ENCODE measurements around the gene GFRA1.

The GFRA1 gene

DNA sequence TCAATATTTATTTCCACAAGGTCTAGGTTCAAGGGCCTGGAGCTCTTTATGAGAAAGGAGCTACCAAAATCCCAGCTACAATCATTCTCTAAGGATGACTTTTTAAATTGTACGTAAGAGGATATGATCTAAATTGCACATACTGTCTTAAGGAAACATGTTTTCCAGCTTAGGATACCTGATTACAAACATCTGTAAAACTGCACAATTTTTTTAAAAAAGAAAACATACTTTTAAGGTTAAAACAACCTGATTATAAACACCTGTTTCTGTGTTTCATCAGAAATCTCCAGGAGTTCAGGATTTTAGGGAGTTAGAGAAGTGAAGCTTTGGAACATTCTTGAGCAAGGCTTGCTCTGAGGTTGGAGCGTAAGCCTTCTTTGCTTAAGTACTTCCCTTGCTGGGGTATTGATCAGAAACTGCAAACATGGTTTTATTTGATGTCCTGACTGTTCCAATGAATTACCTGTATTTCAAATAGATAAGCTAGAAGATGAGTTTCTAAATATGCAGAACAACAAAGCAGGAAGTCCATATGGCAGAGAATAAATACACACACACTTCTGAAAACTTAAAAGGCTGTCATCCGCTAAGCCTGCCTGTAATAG is 248.6 kb downstream of the GFRA1 start:
- no peak for DNase-seq

DNA sequence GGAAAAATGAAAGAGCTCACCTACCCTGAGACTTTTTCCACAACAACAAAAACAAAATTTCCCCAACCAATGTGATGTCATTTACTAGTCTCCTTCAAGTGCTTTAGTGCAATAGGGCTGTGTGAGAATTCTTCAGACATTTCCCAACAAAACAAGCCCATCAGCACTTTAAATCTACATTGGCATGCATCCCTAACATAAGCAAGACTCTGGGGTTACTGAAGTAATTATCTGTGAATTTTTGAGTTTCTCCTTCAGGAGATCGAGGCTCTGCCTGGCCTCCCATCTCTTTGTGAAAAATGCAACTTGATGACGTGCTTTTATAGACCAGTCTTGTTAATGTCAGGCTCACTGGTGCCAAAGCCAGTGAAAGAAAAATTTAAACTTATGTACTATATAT is 255.6 kb downstream of the GFRA1 start:
- no peak for DNase-seq

DNA sequence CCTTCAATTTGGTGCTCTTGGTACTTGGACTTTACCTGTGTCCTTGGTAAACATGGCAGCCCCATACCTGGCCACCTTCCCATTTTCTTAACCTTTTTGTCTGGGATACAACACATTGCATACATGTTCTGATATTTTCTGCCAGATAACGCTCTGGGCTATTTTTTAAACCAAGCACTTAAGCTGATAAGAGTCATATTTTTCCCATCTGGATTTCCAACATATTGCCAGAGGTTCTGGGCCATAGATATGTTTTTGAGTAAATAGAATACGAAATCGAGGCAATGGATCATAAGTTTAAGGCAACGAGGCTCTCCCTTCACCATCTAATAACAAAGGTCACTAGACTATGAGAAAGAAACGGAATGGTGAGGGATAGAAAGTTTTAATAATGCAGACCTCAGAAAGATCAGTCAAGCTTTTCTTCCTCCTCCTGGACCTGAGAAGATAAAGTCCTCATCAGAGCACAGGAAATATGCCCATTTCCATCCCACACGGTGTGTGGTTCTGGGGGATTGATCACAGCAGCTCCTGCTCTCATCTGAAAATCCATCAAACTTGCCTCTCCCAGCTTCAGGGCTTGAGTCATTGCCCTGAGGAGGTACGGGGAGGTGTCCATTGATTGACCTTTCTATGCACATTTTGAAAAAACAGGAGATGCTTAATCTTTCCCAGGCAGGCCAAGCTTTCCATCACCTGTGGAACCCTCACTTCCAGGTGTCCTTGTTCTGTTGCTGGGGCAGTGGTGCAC is 257.2 kb downstream of the GFRA1 start:
- DNase-seq, result no peak

DNA sequence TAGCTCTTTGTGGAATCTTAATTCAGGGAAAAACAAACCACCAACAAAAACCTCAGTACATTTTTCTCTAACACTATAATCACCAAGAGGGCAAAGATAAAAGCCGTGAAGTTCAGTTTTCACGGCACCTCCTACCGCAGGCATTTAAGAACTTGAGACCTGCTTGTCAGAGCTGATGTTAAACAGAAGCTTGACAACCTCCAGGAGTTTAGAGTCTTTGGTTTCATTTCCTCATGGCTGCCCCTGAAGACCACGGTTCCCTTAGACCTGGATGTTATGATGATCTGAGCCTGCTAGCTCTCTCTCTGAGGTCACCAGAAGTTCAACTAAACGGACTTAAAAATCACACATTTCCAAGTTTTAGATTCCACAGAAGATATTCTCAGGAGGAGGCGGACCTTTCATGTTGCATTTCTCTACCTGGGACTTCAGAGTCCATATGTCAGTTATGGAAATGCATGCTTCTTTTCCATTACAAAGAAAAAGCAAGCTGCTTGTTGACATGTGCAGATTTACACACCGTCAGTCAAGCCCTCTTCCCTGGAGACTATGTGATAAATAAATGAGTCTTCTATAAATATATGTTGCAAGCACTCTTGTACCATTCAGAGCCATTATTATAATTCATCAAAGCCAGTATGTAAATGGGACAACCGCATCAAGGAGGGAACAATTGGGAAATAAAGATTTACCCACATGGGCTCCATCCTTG is 258.0 kb downstream of the GFRA1 start:
- no peak for DNase-seq

DNA sequence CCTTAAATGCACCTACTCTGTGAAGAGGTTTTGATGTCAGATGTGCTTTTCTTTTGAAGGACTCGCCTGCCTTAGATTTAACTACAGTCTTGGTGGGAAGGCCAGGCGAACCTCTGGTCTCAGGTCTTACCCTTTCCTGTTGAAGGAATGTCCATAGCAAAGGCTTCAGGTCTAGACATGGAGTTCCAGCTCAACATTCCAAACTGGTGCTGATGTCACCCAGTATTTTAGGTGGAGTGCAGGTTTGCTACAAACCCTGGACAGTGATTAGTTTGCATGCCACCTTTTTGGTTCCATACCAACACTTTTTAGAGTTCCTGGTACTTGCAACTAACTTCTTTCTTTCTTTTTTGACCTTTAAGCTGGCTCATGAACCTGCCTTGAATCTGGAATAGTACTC is 258.7 kb downstream of the GFRA1 start:
- DNase-seq, result no peak

DNA sequence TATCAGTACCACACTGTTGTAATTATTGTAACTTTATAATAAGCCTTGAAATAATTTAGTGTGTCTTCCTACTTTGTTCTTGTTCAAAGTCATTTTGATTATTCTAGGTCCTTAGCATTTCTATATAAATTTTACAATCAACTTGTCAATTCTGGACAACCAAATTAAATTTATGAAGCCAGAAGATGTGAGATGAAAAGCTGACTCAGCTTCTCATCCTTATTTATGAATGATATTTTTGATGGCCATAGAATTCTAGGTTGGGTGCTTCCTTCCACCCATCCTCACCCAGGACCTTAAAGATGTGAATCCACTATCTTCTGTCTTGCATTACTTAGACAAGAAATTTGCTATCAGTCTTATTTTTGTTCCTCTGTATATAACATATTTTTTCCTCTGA is 261.1 kb downstream of the GFRA1 start:
- DNase-seq, result no peak

DNA sequence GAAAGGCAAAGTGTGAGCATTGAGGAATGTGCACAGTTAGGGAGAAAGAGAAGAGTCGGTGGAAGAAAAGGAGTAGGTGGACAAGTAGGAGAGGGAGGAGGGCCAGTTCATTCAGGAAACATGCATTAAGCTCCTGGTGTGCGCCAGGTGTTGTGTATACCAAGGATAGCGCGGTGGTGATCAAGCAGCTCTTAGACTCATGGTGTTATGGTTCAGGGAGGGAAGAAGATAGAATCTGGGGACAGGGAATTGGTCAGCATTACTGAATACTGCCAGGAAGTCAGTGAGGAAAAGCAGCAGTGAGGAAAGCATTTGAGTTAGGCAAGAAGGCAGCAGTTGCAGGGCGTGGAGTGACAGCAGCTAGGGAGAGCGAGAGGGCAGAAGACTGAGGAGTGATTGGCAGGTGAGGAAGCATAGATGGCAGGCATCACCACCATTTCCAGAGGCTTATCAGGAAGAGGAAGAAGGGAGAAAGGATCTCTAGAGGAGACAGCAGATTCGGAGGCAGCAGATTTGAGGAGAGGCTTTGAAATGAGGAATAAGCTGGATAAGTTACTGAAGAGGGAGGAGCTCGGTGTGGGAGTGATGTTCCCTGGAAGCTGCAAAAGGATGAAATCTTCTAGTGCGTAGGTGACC is 265.6 kb downstream of the GFRA1 start:
- no peak for DNase-seq
